Nephron (organoid): ENCODE results near the gene CLEC16A.
A peak's percentile ranks its signal among the peaks of the same experiment; 100 is the strongest.

ENCODE experiments used
- H3K27ac Mint-ChIP-seq, 3 experiments: 2 replicates each; pipeline ENCODE4 v1.8.0; 2020; ENCODE audit warnings: mixed read lengths in 3 of 3, mild to moderate bottlenecking in 2 of 3, moderate library complexity in 1 of 3
- H3K27me3 Mint-ChIP-seq: 2 replicates; pipeline ENCODE4 v1.8.0; 2021; ENCODE audit warnings: low read depth, mild to moderate bottlenecking, moderate library complexity, mixed read lengths
- H3K36me3 Mint-ChIP-seq: 2 replicates; pipeline ENCODE4 v1.8.0; 2020; ENCODE audit warnings: low read depth, mixed read lengths
- H3K4me1 Mint-ChIP-seq: 2 replicates; pipeline ENCODE4 v1.8.0; 2020; ENCODE audit warnings: mixed read lengths
- H3K4me3 Mint-ChIP-seq, 3 experiments: 2 replicates each; pipeline ENCODE4 v1.8.0; 2020; ENCODE audit warnings: mild to moderate bottlenecking in 3 of 3, mixed read lengths in 3 of 3, moderate library complexity in 2 of 3
- H3K9me3 Mint-ChIP-seq: 2 replicates; pipeline ENCODE4 v1.8.0; 2020; ENCODE audit warnings: mixed read lengths
- TF ChIP-seq, protein P1 (sequence below), 3 experiments: fragments of 200-600 bp; sonication (generic); IDR thresholded peaks; one replicate each; pipeline ENCODE4 v1.5.0; 2021; ENCODE audit warnings: antibody characterized with exemption in 3 of 3; ENCODE audit not compliant: unreplicated experiment in 3 of 3

CLEC16A gene

DNA sequence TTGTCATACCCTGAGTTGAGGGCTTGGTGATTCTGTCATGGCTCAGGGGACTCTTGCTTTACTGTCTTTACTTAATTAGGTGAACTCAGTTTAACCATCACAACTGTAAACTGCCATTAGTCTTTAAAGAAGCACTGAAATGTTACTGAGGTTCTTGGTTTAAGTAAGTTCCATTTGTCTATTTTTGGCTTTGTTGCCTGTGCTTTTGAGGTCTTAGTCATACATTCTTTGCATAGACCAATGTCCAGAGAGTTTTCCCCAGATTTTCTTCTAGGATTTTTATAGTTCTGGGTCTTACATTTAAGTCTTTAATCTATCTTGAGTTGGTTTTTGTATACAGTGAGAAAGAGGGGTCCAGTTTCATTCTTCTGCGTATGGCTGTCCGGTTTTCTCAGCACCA lies 174.1 kb downstream of the CLEC16A start:
- H3K9me3 Mint-ChIP-seq: no peaks in the 10 kb centered on the region
- no peaks in the 10 kb centered on the region for H3K27me3 Mint-ChIP-seq
- H3K36me3 Mint-ChIP-seq: peaks cover 32% of the 10 kb centered on the region
- TF ChIP-seq, protein P1, sequence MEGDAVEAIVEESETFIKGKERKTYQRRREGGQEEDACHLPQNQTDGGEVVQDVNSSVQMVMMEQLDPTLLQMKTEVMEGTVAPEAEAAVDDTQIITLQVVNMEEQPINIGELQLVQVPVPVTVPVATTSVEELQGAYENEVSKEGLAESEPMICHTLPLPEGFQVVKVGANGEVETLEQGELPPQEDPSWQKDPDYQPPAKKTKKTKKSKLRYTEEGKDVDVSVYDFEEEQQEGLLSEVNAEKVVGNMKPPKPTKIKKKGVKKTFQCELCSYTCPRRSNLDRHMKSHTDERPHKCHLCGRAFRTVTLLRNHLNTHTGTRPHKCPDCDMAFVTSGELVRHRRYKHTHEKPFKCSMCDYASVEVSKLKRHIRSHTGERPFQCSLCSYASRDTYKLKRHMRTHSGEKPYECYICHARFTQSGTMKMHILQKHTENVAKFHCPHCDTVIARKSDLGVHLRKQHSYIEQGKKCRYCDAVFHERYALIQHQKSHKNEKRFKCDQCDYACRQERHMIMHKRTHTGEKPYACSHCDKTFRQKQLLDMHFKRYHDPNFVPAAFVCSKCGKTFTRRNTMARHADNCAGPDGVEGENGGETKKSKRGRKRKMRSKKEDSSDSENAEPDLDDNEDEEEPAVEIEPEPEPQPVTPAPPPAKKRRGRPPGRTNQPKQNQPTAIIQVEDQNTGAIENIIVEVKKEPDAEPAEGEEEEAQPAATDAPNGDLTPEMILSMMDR (IDR thresholded peaks at IDR 0.05; ENCODE audit: unreplicated experiment in 3 of 3): no peak
- peaks cover 26% of the 10 kb centered on the region for H3K4me1 Mint-ChIP-seq
- H3K27ac Mint-ChIP-seq: no peak overlapping the region
- no peak overlapping the region for H3K4me3 Mint-ChIP-seq

DNA sequence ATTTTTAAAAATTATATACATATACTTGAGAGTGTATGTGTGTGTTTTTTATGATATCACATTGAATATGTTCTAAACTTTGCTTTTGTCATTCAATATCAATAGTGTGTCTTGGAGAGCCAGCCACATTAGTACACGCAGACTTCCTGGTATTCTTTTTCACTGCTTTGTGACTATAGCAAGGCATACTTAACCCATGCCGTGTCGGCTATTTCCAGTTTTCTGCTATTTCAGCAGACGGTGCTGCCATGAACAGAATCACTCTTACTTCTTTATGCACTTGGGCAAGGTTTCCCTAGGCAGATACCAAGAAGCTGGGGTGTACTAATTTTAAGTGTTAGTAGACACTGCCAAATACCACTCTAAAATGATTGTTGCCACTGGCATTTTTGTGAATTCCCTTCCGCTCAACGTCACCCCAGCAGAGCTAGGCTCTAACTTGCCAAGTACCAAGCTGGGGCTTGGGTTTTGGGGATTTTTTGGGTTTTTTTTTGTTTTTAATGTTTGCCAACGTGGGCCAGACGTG lies 176.8 kb downstream of the CLEC16A start:
- Mint-ChIP-seq H3K27me3 (no peaks in the 10 kb centered on the region), H3K36me3 (peaks cover 46% of the 10 kb centered on the region), H3K4me1 (peaks cover 35% of the 10 kb centered on the region), H3K4me3 (no peak overlapping the region), H3K27ac (peak overlapping the region in 1 of 3 experiments; percentile 22), H3K9me3 (no peaks in the 10 kb centered on the region)
- TF ChIP-seq, protein P1 (IDR thresholded peaks at IDR 0.05; ENCODE audit: unreplicated experiment in 3 of 3): no peak

- H3K4me1 Mint-ChIP-seq: peaks cover 44% of the 10 kb centered on the region
- H3K27ac Mint-ChIP-seq: peak overlapping the region; percentile 53 to 92 (median 59)
- H3K36me3 Mint-ChIP-seq: peaks cover 47% of the 10 kb centered on the region
- H3K4me3 Mint-ChIP-seq: no peak overlapping the region
- no peaks in the 10 kb centered on the region for H3K9me3 Mint-ChIP-seq
- H3K27me3 Mint-ChIP-seq: no peaks in the 10 kb centered on the region
- TF ChIP-seq, protein P1 (IDR thresholded peaks at IDR 0.05; ENCODE audit: unreplicated experiment in 3 of 3): no peak
These were observed 177.7 kb downstream of the CLEC16A start for GRCh38 chr16:11121914-11122692.

- Mint-ChIP-seq H3K9me3 (no peaks in the 10 kb centered on the region), H3K4me3 (no peak overlapping the region), H3K36me3 (peaks cover 47% of the 10 kb centered on the region), H3K4me1 (peaks cover 58% of the 10 kb centered on the region), H3K27me3 (no peaks in the 10 kb centered on the region), H3K27ac (peak overlapping the region in 1 of 3 experiments; percentile 18)
- TF ChIP-seq, protein P1 (IDR thresholded peaks at IDR 0.05; ENCODE audit: unreplicated experiment in 3 of 3): no peak
These were observed 179.3 kb downstream of the CLEC16A start for GRCh38 chr16:11123666-11124065.

DNA sequence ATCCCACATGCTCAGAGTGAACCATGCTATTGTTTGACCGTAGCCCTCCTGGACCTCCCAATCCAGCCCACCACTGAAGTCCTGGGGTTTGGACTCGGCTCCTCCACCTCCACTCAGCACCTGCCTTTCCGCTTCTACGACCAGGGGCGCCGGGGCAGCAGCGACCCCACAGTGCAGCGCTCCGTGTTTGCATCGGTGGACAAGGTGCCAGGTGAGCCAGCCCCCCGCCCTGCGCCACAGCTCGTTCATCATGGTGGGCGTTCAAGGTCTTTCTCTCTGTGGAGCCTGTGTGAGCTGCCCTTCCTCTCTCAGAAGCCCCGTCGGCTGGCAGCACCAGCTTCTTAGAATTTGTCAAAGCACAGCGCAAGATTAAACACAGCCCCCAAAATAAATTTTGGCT lies 181.6 kb downstream of the CLEC16A start:
- no peak overlapping the region for H3K4me3 Mint-ChIP-seq
- H3K27ac Mint-ChIP-seq: peak overlapping the region; percentile 53 to 96 (median 91)
- H3K36me3 Mint-ChIP-seq: peaks cover 37% of the 10 kb centered on the region
- H3K9me3 Mint-ChIP-seq: no peaks in the 10 kb centered on the region
- TF ChIP-seq, protein P1 (IDR thresholded peaks at IDR 0.05; ENCODE audit: unreplicated experiment in 3 of 3): no peak
- H3K27me3 Mint-ChIP-seq: no peaks in the 10 kb centered on the region
- H3K4me1 Mint-ChIP-seq: peaks cover 73% of the 10 kb centered on the region
